ENCODE results near the gene INCA1.
A peak's percentile ranks its signal among the peaks of the same experiment; 100 is the strongest.

INCA1 gene

GRCh38 chr17:4948931-4949320, 48.4 kb downstream of the INCA1 start:
- DNase-seq (ENCODE audit: extremely low spot score), result peak; percentile 86
- CTCF ChIA-PET, result interaction anchor here (2.3 to 4.0 kb wide), 2 partner anchors 31 to 40 kb away, joined by 6 to 11 read pairs; no protein-coding TSS in a partner anchor
- no peak for TF ChIP-seq CTCF (IDR thresholded peaks at IDR 0.05; ENCODE audit: control extremely low read depth, extremely low read depth, low read depth, missing control alignments)
- POLR2A ChIA-PET, result interaction anchor here (1.4 to 4.4 kb wide), 2 partner anchors 9 to 18 kb away, joined by 6 to 34 read pairs; partner anchors contain the start of genes RNF167, SLC25A11 and SPAG7

DNA sequence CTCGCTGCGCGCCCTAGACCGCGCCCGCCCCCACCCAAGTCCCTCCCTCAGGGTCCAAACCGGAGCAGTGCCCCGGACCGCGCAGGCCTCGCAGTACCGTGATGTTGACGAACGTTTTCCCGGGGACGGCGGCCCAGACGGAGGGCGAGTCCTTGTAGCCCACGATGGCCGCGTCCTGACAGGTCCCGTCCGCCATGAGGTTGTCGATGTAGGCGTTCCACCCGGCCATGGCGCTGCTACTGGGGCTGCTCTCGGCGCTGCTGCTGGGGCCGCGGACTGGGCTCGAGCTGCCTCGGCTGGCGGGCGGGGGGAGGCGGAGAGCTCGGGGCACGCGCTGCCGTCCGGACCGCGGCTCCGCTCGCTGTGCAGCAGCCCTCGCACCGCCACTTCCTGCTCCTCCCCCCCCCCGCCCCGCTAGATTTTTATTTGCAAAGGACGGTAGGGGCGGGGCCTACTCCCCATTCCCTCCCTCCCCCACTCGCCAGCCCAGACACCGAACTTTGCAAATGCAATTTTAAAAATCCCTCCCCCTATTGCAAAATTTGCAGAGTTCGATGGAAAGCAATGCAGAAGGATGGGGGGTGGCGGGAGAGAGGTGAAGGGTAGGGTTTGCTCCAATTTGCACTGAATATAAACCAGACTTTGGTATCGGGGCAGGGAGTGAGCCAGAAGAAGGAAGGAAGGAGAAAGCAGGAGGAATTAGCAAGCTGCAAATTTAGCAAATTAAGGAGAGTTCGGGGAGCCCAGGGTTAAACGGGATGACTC, 49.0 kb downstream of the INCA1 start, which contains the start of gene PFN1:
TSS of gene PFN1 (minus strand) at position 365 of the 765 bp plus-strand sequence. CDS start at position 229, 136 bp downstream.
- ChIA-PET POLR2A (interaction anchor here (1.0 to 4.4 kb wide), 3 partner anchors 9 to 19 kb away, joined by 3 to 34 read pairs (median 6); partner anchors contain the start of genes RNF167, SLC25A11 and SPAG7), CTCF (interaction anchor here (2.3 to 4.0 kb wide), 3 partner anchors 8 to 39 kb away, joined by 6 to 11 read pairs (median 9); no protein-coding TSS in a partner anchor)
- TF ChIP-seq CTCF (IDR thresholded peaks at IDR 0.05; ENCODE audit: control extremely low read depth, extremely low read depth, low read depth, missing control alignments), result no peak
- DNase-seq (ENCODE audit: extremely low spot score), result peak; percentile 89

GRCh38 chr17:4947411-4948165, 49.7 kb downstream of the INCA1 start:
- peak; percentile 72 for DNase-seq (ENCODE audit: extremely low spot score)
- CTCF ChIA-PET, result interaction anchor here (1.5 to 4.0 kb wide), 4 partner anchors 9 to 38 kb away, joined by 4 to 11 read pairs (median 8); partner anchors contain the start of gene SPAG7

GRCh38 chr17:4947010-4947410, 50.3 kb downstream of the INCA1 start:
- CTCF ChIA-PET, result interaction anchor here (1.2 to 4.0 kb wide), 4 partner anchors 9 to 51 kb away, joined by 3 to 11 read pairs (median 6); partner anchors contain the start of genes INCA1, KIF1C and SPAG7
- DNase-seq (ENCODE audit: extremely low spot score), result no peak
- POLR2A ChIA-PET, result interaction anchor here (1.0 kb wide), 1 partner anchor 20 kb away, joined by 3 read pairs; the partner anchor contains the start of gene SPAG7
- TF ChIP-seq CTCF (IDR thresholded peaks at IDR 0.05; ENCODE audit: control extremely low read depth, extremely low read depth, low read depth, missing control alignments), result no peak

More at GRCh38 chr17:4947411-4948165, 49.7 kb downstream of the INCA1 start:
- no peak for TF ChIP-seq CTCF (IDR thresholded peaks at IDR 0.05; ENCODE audit: control extremely low read depth, extremely low read depth, low read depth, missing control alignments)
- POLR2A ChIA-PET, result interaction anchor here (1.0 to 1.4 kb wide), 2 partner anchors 8 to 20 kb away, joined by 3 to 6 read pairs; partner anchors contain the start of genes RNF167, SLC25A11 and SPAG7

GRCh38 chr17:4946312-4946976, 50.9 kb downstream of the INCA1 start:
- ChIA-PET CTCF (interaction anchor here (1.2 to 4.0 kb wide), 4 partner anchors 10 to 51 kb away, joined by 3 to 11 read pairs (median 6); partner anchors contain the start of genes INCA1, KIF1C and SPAG7), POLR2A (no interaction called here)
- no peak for TF ChIP-seq CTCF (IDR thresholded peaks at IDR 0.05; ENCODE audit: control extremely low read depth, extremely low read depth, low read depth, missing control alignments)
- DNase-seq (ENCODE audit: extremely low spot score), result no peak
